T-helper 22 cell (primary cell): ENCODE measurements around the gene DLEC1.

Experiments
- DNase-seq: peaks from one replicate; pipeline ENCODE4 v3.0.0-alpha.2; 2020; ENCODE audit warnings: low read depth

DLEC1 gene

GRCh38 chr3:38108649-38109579, 69.9 kb downstream of the DLEC1 start:
- DNase-seq, result no peak

- DNase-seq, result no peak
Observed at GRCh38 chr3:38109580-38110313, 70.7 kb downstream of the DLEC1 start.

- no peak for DNase-seq
Observed at GRCh38 chr3:38110314-38111050, 71.5 kb downstream of the DLEC1 start.

- DNase-seq, result no peak
Observed at GRCh38 chr3:38111201-38111600, 72.2 kb downstream of the DLEC1 start.

GRCh38 chr3:38111696-38112377, 72.8 kb downstream of the DLEC1 start:
- DNase-seq, result no peak

GRCh38 chr3:38112378-38112761, 73.4 kb downstream of the DLEC1 start:
- no peak for DNase-seq

GRCh38 chr3:38114052-38114874, 75.3 kb downstream of the DLEC1 start:
- DNase-seq, result no peak

GRCh38 chr3:38114875-38115644, 76.1 kb downstream of the DLEC1 start:
- DNase-seq, result no peak

- DNase-seq, result no peak
Observed at GRCh38 chr3:38115645-38116427, 76.8 kb downstream of the DLEC1 start.

- DNase-seq, result no peak
Observed at GRCh38 chr3:38116471-38117162, 77.6 kb downstream of the DLEC1 start.

GRCh38 chr3:38117163-38117716, 78.2 kb downstream of the DLEC1 start:
- DNase-seq, result no peak

GRCh38 chr3:38117748-38118420, 78.9 kb downstream of the DLEC1 start:
- DNase-seq, result peak; percentile 29

GRCh38 chr3:38118421-38119247, 79.6 kb downstream of the DLEC1 start:
- DNase-seq, result no peak

GRCh38 chr3:38119248-38119544, 80.2 kb downstream of the DLEC1 start:
- DNase-seq, result no peak

GRCh38 chr3:38119821-38120692, 81.0 kb downstream of the DLEC1 start:
- DNase-seq, result no peak
